ENCODE measurements around the gene PLSCR3. TPM values are rescaled to one million over a fixed set of nuclear protein-coding genes. Genes with fewer than 3 reads are reported as not detected.

The PLSCR3 gene
- total and polyA plus RNA-seq, 7 donors = 13.9 to 20.5 (median 16.2) TPM

DNA sequence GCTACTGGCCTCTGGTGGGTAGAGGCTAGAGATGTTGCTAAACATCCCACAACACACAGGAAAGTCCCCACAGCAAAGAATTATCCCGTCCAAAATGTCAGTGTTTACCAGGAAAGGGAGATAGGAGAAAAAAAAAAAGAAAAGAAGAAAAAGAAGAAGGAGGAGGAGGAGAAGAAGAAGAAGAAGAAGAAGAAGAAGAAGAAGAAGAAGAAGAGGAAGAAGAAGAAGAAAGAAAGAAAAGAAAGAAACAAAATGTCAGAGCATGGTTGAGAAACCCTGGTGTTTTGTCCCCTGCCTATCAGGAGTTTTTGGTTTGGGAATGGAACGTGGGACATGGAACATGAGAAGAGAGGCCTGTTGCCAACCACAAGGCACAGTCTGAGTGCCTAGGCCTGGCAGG lies 36.9 kb downstream of the PLSCR3 start:
- H3K4me3 ChIP-seq = no peak overlapping the region
- H3K27me3 ChIP-seq (ENCODE audit: insufficient read depth in 3 of 3, low read length in 2 of 3) = no peaks in the 10 kb centered on the region
- H3K36me3 ChIP-seq (ENCODE audit: insufficient read depth in 1 of 2, low read depth in 1 of 2) = no peaks in the 10 kb centered on the region
- intact Hi-C loops (cut with DNase I) = loop anchor here in 1 of 2 donors (5.0 kb wide), 1 partner anchor 35 kb away; the partner anchor contains the start of gene PLSCR3
- DNase-seq (no peak), ATAC-seq (no peak)
- 47 to 53% (median 51%) methylated on average over 2 of the region's 2 CpGs for WGBS, 3 donors
- peaks cover 20% of the 10 kb centered on the region for H3K4me1 ChIP-seq
- no peak overlapping the region for H3K27ac ChIP-seq
- H3K9me3 ChIP-seq = no peaks in the 10 kb centered on the region
- no peak for TF ChIP-seq CTCF (IDR thresholded peaks at IDR 0.05)

DNA sequence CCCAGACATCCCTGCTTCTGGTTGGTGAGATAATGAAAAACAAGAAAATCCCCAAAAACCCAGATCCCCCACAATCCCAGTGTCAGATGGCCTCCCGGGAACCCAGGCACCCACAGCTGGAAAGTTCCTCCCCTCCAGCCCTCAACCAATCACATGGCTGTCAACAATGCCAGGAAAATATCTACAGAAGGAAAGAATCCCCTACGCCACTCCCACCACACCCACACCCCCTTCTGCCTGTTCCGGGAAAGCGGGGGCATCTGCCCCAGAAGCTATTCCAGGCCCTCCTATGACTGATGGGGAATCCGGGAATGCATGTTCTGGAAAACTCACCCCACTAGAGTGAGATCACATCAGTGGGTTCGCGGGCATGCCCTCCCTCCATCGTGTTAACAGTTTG lies 37.6 kb downstream of the PLSCR3 start:
- intact Hi-C loops (cut with DNase I) = loop anchor here in 1 of 2 donors (5.0 kb wide), 1 partner anchor 36 kb away; the partner anchor contains the start of gene PLSCR3
- no peaks in the 10 kb centered on the region for H3K36me3 ChIP-seq (ENCODE audit: insufficient read depth in 1 of 2, low read depth in 1 of 2)
- H3K27me3 ChIP-seq (ENCODE audit: insufficient read depth in 3 of 3, low read length in 2 of 3) = no peaks in the 10 kb centered on the region
- peaks cover 20% of the 10 kb centered on the region for H3K4me1 ChIP-seq
- TF ChIP-seq CTCF (IDR thresholded peaks at IDR 0.05) = no peak
- H3K9me3 ChIP-seq = no peaks in the 10 kb centered on the region
- H3K4me3 ChIP-seq = no peak overlapping the region
- ATAC-seq = no peak
- DNase-seq = no peak
- WGBS, 3 donors = 55 to 69% (median 68%) methylated on average over 8 of the region's 8 CpGs
- no peak overlapping the region for H3K27ac ChIP-seq

DNA sequence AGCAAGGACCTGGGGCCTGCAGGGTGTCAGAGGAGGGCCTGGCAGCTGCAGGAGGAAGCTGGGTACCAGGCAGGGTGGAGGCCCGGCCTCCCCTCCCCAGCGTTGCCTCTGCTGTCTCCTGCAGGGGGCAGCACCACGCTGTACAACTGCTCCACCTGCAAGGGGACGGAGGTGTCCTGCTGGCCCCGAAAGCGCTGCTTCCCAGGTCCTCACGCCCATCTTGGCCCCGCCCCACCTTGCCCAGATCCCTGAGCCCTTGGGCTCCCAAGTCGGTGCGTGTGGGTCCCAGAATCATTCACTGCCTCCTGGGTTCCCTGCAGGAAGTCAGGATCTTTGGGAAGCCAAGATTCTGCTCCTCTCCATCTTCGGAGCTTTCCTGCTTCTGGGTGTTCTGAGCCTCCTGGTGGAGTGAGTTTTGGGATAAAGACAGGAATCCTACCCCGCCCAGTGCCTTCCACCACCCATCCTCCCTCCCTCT lies 38.2 kb downstream of the PLSCR3 start:
- Histone ChIP-seq H3K4me1 (peaks cover 20% of the 10 kb centered on the region), H3K4me3 (no peak overlapping the region), H3K9me3 (no peaks in the 10 kb centered on the region), H3K27ac (no peak overlapping the region), H3K36me3 (ENCODE audit: insufficient read depth in 1 of 2, low read depth in 1 of 2) (no peaks in the 10 kb centered on the region), H3K27me3 (ENCODE audit: insufficient read depth in 3 of 3, low read length in 2 of 3) (no peaks in the 10 kb centered on the region)
- intact Hi-C loops (cut with DNase I) = loop anchor here in 1 of 2 donors (5.0 kb wide), 1 partner anchor 36 kb away; the partner anchor contains the start of gene PLSCR3
- 14 to 22% (median 16%) methylated on average over 11 to 12 of the region's 12 CpGs for WGBS, 3 donors
- DNase-seq (peak; percentile 82 to 89), ATAC-seq (peak; percentile 30 to 40 (median 33))
- TF ChIP-seq CTCF (IDR thresholded peaks at IDR 0.05) = peak; percentile 87

GRCh38 chr17:7355573-7355972 lies 38.8 kb downstream of the PLSCR3 start:
- Histone ChIP-seq H3K27ac (no peak overlapping the region), H3K4me1 (peaks cover 20% of the 10 kb centered on the region), H3K4me3 (no peak overlapping the region), H3K27me3 (ENCODE audit: insufficient read depth in 3 of 3, low read length in 2 of 3) (no peaks in the 10 kb centered on the region), H3K36me3 (ENCODE audit: insufficient read depth in 1 of 2, low read depth in 1 of 2) (no peaks in the 10 kb centered on the region), H3K9me3 (no peaks in the 10 kb centered on the region)
- no peak for ATAC-seq
- no peak for DNase-seq
- intact Hi-C loops (cut with DNase I) = loop anchor here (2.0 to 5.0 kb wide), 2 partner anchors 37 to 203 kb away; partner anchors contain the start of genes PLSCR3 (in 1 of the 2) and TNFSF13 (in 1 of the 2)
- no peak for TF ChIP-seq CTCF (IDR thresholded peaks at IDR 0.05)
- 63 to 87% (median 71%) methylated on average over 7 to 8 of the region's 8 CpGs for whole genome bisulfite sequencing, 3 donors

- no peak for TF ChIP-seq CTCF (IDR thresholded peaks at IDR 0.05)
- Histone ChIP-seq H3K4me3 (no peak within 1 kb of the TSS), H3K27me3 (ENCODE audit: insufficient read depth in 3 of 3, low read length in 2 of 3) (no peaks in the 10 kb centered on the region), H3K9me3 (no peaks in the 10 kb centered on the region), H3K27ac (no peak within 1 kb of the TSS), H3K36me3 (ENCODE audit: insufficient read depth in 1 of 2, low read depth in 1 of 2) (no peaks in the 10 kb centered on the region), H3K4me1 (peaks cover 23% of the 10 kb centered on the region)
- DNase-seq (peak in 1 of 2 donors; percentile 64), ATAC-seq (no peak)
- intact Hi-C loops (cut with DNase I) = loop anchor here (2.0 to 5.0 kb wide), 2 partner anchors 37 to 204 kb away; partner anchors contain the start of genes PLSCR3 (in 1 of the 2) and TNFSF13 (in 1 of the 2)
- WGBS, 3 donors = 37 to 47% (median 42%) methylated on average over 9 to 10 of the region's 10 CpGs
These were observed 39.3 kb downstream of the PLSCR3 start, which contains the start of gene TMEM95 for GRCh38 chr17:7355053-7355452. Gene TMEM95, plus strand, starts transcription at chr17:7355156. Its CDS starts 49 bp downstream, at chr17:7355205.
